Activated CD4-positive, alpha-beta T cell treated with anti-CD3 and anti-CD28 coated beads, Interleukin-2, amount 50 U/mL, for 48 hours (primary cell): ENCODE results near the gene HMGB1.

Experiments used
- DNase-seq, 2 experiments: peaks; one replicate each; pipeline ENCODE4 v3.0.0-alpha.2; 2020

Gene HMGB1

GRCh38 chr13:30429235-30429634 is 36.5 kb downstream of the HMGB1 start:
- no peak for DNase-seq

- DNase-seq: no peak
Measured at GRCh38 chr13:30423891-30424290, 41.8 kb downstream of the HMGB1 start.

GRCh38 chr13:30422054-30422839 is 43.5 kb downstream of the HMGB1 start, which contains the start of gene UBE2L5:
TSS of gene UBE2L5 (plus strand) at chr13:30422493. CDS start at chr13:30427991, 5,498 bp downstream.
- peak; percentile 74 to 75 for DNase-seq

GRCh38 chr13:30421093-30422053 is 44.4 kb downstream of the HMGB1 start:
- peak; percentile 52 to 56 for DNase-seq

GRCh38 chr13:30418717-30419459 is 46.8 kb downstream of the HMGB1 start:
- DNase-seq: no peak

GRCh38 chr13:30418075-30418716 is 47.5 kb downstream of the HMGB1 start:
- no peak for DNase-seq

- DNase-seq: no peak
Measured at GRCh38 chr13:30416471-30416870, 49.3 kb downstream of the HMGB1 start.

GRCh38 chr13:30415430-30416030 is 50.2 kb downstream of the HMGB1 start:
- no peak for DNase-seq

GRCh38 chr13:30413842-30414241 is 51.9 kb downstream of the HMGB1 start:
- no peak for DNase-seq

- no peak for DNase-seq
Measured at GRCh38 chr13:30412346-30412745, 53.4 kb downstream of the HMGB1 start.

GRCh38 chr13:30410705-30411125 is 55.0 kb downstream of the HMGB1 start:
- no peak for DNase-seq

GRCh38 chr13:30409886-30410704 is 55.6 kb downstream of the HMGB1 start:
- DNase-seq: no peak

GRCh38 chr13:30408319-30409101 is 57.2 kb downstream of the HMGB1 start:
- peak; percentile 95 to 96 for DNase-seq

- DNase-seq: no peak
Measured at GRCh38 chr13:30406779-30407416, 58.8 kb downstream of the HMGB1 start.
